K562 (cell line): Measurements from ENCODE around the gene ZBTB46. TPM values are rescaled to one million over a fixed set of nuclear protein-coding genes. Genes with fewer than 3 reads are reported as not detected.

Experiments used
- ARID4B ChIP-seq: sonication (generic); formaldehyde crosslinking; IDR thresholded peaks from 2 replicates; pipeline ENCODE4 v1.8.0; 2022; ENCODE audit warnings: mild to moderate bottlenecking, missing genetic modification reagents
- BMI1 ChIP-seq: fragments of 150-350 bp; IDR thresholded peaks from 2 replicates; pipeline ENCODE4 v1.6.1; 2014; ENCODE audit warnings: low read length
- BRF1 ChIP-seq: IDR thresholded peaks from 3 replicates; pipeline ENCODE4 v1.6.1; 2011; ENCODE audit warnings: borderline replicate concordance, mild to moderate bottlenecking; ENCODE audit not compliant: insufficient read length; ENCODE audit errors: extremely low read depth
- ETV1 ChIP-seq: fragments of 450-650 bp; conservative IDR thresholded peaks from 2 replicates; pipeline ENCODE4 v1.6.1; 2016; ENCODE audit warnings: missing genetic modification characterization, control low read depth, low read depth, missing compliant biosample characterization
- KAT8 ChIP-seq: fragments of 450-650 bp; IDR thresholded peaks from 2 replicates; pipeline ENCODE4 v1.6.1; 2016; ENCODE audit warnings: low read depth, mild to moderate bottlenecking
- MCM3 ChIP-seq: fragments of 450-650 bp; IDR thresholded peaks from 2 replicates; pipeline ENCODE4 v1.6.1; 2016
- MED1 ChIP-seq: sonication (generic); formaldehyde crosslinking; IDR thresholded peaks from 2 replicates; pipeline ENCODE4 v1.8.1; 2023; ENCODE audit warnings: missing genetic modification reagents, borderline replicate concordance
- MNT ChIP-seq, 2 experiments: fragments of 450-650 bp; conservative IDR thresholded peaks; 2 replicates each; pipeline ENCODE4 v1.6.1; 2017; ENCODE audit warnings: mild to moderate bottlenecking in 2 of 2, moderate library complexity in 2 of 2
- NFXL1 ChIP-seq: fragments of 450-650 bp; formaldehyde crosslinking; IDR thresholded peaks from 2 replicates; pipeline ENCODE4 v1.4.0; 2021; ENCODE audit warnings: mild to moderate bottlenecking
- PURB ChIP-seq: sonication (generic); formaldehyde crosslinking; IDR thresholded peaks from 2 replicates; pipeline ENCODE4 v1.9.0; 2021; ENCODE audit warnings: low read depth, mild to moderate bottlenecking, missing genetic modification reagents
- SREBF2 ChIP-seq: sonication (generic); formaldehyde crosslinking; IDR thresholded peaks from 2 replicates; pipeline ENCODE4 v1.4.0; 2020; ENCODE audit warnings: mild to moderate bottlenecking, missing genetic modification reagents
- THRAP3 ChIP-seq: fragments of 450-650 bp; IDR thresholded peaks from 2 replicates; pipeline ENCODE4 v1.6.1; 2016; ENCODE audit warnings: mild to moderate bottlenecking, inconsistent platforms, borderline replicate concordance
- UBTF ChIP-seq, 2 experiments: IDR thresholded peaks; 2 replicates each; pipeline ENCODE4 v1.6.1; 2012; ENCODE audit warnings: improper control_type of control experiment in 2 of 2, low read depth in 2 of 2, low read length in 2 of 2, borderline replicate concordance in 1 of 2
- ZBTB17 ChIP-seq: fragments of 450-650 bp; formaldehyde crosslinking; IDR thresholded peaks from 2 replicates; pipeline ENCODE4 v1.4.0; 2020; ENCODE audit warnings: mild to moderate bottlenecking
- ZBTB26 ChIP-seq: fragments of 450-650 bp; formaldehyde crosslinking; IDR thresholded peaks from 2 replicates; pipeline ENCODE4 v1.4.0; 2022; ENCODE audit warnings: missing genetic modification characterization
- ZNF175 ChIP-seq: fragments of 200-800 bp; sonication (Bioruptor generic); IDR thresholded peaks from 2 replicates; pipeline ENCODE4 v1.6.1; 2016; ENCODE audit warnings: low read depth, mild to moderate bottlenecking, missing genetic modification characterization, missing compliant biosample characterization
- ZNF253 ChIP-seq: fragments of 250-450 bp; sonication (Bioruptor Pico); conservative IDR thresholded peaks from 2 replicates; pipeline ENCODE4 v1.6.1; 2021; ENCODE audit warnings: mild to moderate bottlenecking
- ZNF347 ChIP-seq: fragments of 450-650 bp; formaldehyde crosslinking; IDR thresholded peaks from 2 replicates; pipeline ENCODE4 v1.4.0; 2020; ENCODE audit warnings: low read depth, mild to moderate bottlenecking, moderate library complexity
- polyA plus RNA-seq, 8 experiments: library from polyadenylated mRNA; depleted of rRNA in 4 of 8; stranded (reverse) in 5 of 8; unstranded in 3 of 8; fragments of >200 nt; fragmentation: Nextera tagmentation in 2 of 8; fragmentation: Illumina TruSeq in 1 of 8; extraction: Ambion mirVana in 2 of 8; extraction: Trizol in 1 of 8; gene quantifications; 2 replicates each; pipeline versions ENCODE4 v1.2.1 to v1.2.3, GENCODE V29; 2011 to 2014; ENCODE audit warnings: inconsistent platforms in 1 of 8, missing spikeins in 1 of 8
- total RNA-seq, 7 experiments: library from RNA; depleted of rRNA in 6 of 7; stranded (reverse); fragments of >200 nt in 6 of 7; fragmentation: Illumina TruSeq in 2 of 7; extraction: Trizol in 2 of 7; gene quantifications; 2 replicates each; pipeline versions ENCODE4 v1.2.1 to v1.2.3, GENCODE V29; 2011 to 2021; ENCODE audit warnings: low replicate concordance in 1 of 7

Gene ZBTB46
- total and polyA plus RNA-seq, 9 of the 15 experiments (the other 6 are each of a cell fraction or from before 2014, with no cell fraction given) = 0.29 to 4.1 (median 1.1) TPM

GRCh38 chr20:63864978-63865640 is 34.0 kb upstream of the ZBTB46 start, which contains the start of gene TPD52L2 (continued):
- TF ChIP-seq UBTF (IDR thresholded peaks at IDR 0.05; ENCODE audit: borderline replicate concordance in 1 of 2, low read depth in 2 of 2, low read length in 2 of 2) (peak; percentile 93 to 94; a peak in 3 of 4 replicates), MED1 (CRISPR knock-in tag) (no peak), ZNF175 (no peak), SREBF2 (CRISPR knock-in tag) (no peak), BMI1 (no peak), ZBTB17 (CRISPR knock-in tag) (no peak), ETV1 (tag) (peak; percentile 86), BRF1 (no peak), PURB (CRISPR knock-in tag) (no peak), ZBTB26 (CRISPR knock-in tag) (no peak), KAT8 (no peak), MNT (conservative IDR thresholded peaks at IDR 0.05) (peak; percentile 99), NFXL1 (CRISPR knock-in tag) (no peak), ZNF253 (CRISPR knock-in tag) (no peak), ZNF347 (no peak), ARID4B (peak; percentile 76), MCM3 (no peak), THRAP3 (no peak)
